Melanocyte of skin (primary cell): Measurements from ENCODE around the gene ACOX2. TPM values are rescaled to one million over a fixed set of nuclear protein-coding genes. Genes with fewer than 3 reads are reported as not detected.

Experiments used
- total RNA-seq, 2 donors: library from RNA; depleted of rRNA; stranded (reverse); fragments of >200 nt; gene quantifications; 2 replicates each; pipeline ENCODE4 v1.2.3, GENCODE V29; 2012

ACOX2 gene
- 1 to 10 TPM; 1.3 to 1.4 TPM for total RNA-seq

DNA sequence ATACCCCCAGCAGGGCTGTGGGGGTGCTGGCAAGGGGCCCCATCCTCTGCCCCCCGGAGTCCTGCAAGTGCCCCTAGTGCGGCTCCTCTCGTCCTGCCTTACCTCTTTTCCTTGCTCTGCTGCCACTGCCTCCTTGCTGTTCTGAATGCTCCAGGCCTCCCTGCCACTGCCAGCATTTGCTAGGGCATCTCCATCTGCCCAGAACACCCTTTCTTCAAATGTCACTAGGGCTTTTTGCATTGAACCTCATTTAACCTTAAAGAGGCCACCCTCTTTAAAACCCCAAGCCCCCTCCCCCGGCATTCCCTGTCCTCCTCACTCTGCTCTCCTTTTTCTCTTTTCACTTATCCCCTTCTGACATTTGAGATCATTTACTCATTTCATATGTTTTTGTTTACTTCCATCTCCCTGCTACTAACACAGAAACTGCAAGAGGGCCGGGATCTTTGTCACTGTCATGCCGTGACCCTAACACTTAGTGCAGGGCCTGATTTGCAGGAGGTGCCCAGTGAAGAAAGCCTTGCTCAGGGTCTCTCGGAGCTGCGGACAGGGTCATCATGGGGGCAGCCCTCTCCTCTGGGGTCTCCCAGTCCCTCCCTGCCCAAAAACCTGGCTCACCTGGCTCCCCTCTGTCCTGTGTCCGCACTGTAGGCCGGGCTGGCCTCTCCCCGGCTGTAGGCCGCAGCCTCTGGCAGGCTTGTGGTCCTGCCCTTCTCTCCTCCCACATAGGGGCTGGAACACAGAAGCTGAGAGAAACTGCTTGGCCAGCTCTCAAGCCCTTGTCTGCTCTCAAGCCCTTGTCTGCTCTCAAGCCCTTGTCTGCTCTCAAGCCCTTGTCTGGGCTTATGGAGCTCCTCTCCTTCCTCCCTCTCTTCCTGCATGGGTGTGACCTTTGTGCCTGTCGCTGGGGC lies at the start of gene ACOX2:
TSS of gene ACOX2 (minus strand) at position 690 of the 911 bp plus-strand sequence. CDS start 2,084 bp downstream, outside the sequence.

DNA sequence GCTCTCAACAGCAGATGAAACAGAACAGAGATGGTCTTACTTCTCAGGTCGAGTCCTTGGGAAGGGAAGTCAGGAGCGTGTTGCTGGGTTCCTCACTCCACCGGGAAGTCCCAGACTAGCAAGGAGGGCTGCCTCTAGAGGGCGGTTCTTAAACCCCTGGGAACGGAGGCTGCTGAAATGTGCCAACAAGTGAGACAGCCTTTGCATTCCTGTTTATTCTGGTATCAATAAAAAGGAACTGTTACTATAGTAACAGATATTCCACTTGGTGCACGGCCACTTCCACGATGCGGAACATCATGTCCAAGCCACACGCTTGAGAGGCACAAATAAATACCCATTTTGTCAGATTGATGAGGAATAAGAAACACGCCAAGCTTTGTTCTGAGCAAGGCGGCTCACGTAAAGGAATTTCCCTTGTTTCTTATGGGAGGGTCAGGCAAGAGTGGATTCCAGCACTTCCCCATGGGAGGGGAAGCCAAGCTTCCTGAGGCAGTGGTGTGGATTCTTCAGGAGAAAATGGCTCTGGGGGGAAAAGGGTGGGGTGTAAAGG lies 40.4 kb upstream of the ACOX2 start, which contains the start of gene FAM107A:
TSS of gene FAM107A (minus strand) at position 123 of the 553 bp plus-strand sequence. CDS start 7,531 bp downstream, outside the sequence.

DNA sequence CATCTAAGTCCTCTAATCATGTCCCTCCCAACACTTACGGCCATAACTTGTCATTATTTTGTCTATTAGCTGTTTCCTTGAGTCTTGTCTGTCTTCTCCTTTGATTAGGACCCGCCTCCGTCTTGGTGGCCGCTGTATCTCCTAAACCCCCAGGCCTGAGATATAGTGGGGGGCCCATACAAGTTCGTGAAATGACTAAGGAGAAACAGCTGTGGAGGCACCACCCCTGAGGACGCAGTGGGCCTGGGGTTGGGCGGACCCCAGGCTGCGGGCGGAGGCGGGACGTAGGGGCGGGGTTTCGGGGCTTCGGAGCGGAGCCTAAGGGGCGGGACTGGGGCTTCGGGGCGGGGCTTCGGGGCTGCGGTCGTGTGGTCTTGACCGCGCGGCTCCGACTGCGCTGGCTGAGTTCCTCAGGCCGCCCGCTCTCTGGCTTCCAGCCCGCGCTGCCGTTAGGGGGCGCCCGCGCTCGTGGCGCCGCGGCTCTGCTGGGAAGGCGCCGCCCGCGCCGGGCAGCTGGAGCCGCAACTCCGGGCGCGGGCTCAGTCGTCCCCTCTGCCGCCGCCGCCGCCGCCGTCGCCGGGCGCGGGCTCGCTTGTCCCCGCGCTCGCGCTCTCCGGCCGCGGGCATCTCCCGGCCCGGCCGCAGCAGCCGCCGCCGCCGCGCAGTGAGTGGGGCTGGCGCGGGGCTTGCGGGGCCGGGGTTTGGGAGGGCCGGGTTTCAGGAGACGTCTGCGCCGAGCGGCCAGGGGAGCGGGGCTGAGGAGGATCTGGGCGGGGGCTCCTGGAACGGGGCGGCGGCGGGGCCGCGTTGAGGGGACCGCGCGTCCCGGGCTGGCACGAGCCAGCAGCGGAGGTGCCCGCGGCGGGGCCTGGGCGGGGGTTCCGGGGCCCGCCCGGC lies 45.2 kb downstream of the ACOX2 start, which contains the start of gene KCTD6:
TSS of gene KCTD6 (plus strand) at position 591 of the 897 bp plus-strand sequence. CDS start 6,660 bp downstream, outside the sequence.

Other genes starting within 250 kb of the ACOX2 start
- gene RPP14, start 230.9 kb downstream of the ACOX2 start, total RNA-seq: 10 to 100 TPM in 1 of 2 donors, 1 to 10 TPM in 1; 10.0 to 19.0 TPM
- gene HTD2, start 230.7 kb downstream of the ACOX2 start, total RNA-seq: 1 to 10 TPM; 7.7 to 8.9 TPM
- 10 to 100 TPM; 24.0 to 53.0 TPM for gene PXK, start 204.3 kb downstream of the ACOX2 start, total RNA-seq
- 10 to 100 TPM; 45.1 to 54.6 TPM for gene PDHB, start 103.4 kb downstream of the ACOX2 start, total RNA-seq
- 1 to 10 TPM; 6.5 to 7.3 TPM for gene KCTD6, start 45.1 kb downstream of the ACOX2 start, total RNA-seq
- gene FAM107A, start 40.2 kb upstream of the ACOX2 start, total RNA-seq: not detected
- not detected for gene FAM3D, start 129.6 kb upstream of the ACOX2 start, total RNA-seq